ENCODE measurements around the gene ARF3. TPM values are rescaled to one million over a fixed set of nuclear protein-coding genes. Genes with fewer than 3 reads are reported as not detected.
A peak's percentile ranks its signal among the peaks of the same experiment; 100 is the strongest.

Gene ARF3
- total and polyA plus RNA-seq, 4 donors: 37.9 to 194 (median 111) TPM

GRCh38 chr12:48927261-48927660 lies 30.0 kb downstream of the ARF3 start:
- Histone ChIP-seq H3K36me3 (ENCODE audit: control insufficient read depth in 4 of 4, insufficient read depth in 4 of 4, low read length in 4 of 4) (peaks cover 0 to 13% (median 12%) of the 10 kb centered on the region in 4 donors), H3K9ac (ENCODE audit: insufficient read depth in 1 of 2, low read length in 2 of 2) (no peak overlapping the region), H3K4me1 (ENCODE audit: control insufficient read depth in 5 of 5, insufficient read depth in 5 of 5, low read length in 5 of 5) (peaks cover 0 to 5% (median 0%) of the 10 kb centered on the region in 5 donors), H3K4me3 (no peak overlapping the region), H3K27me3 (ENCODE audit: control insufficient read depth in 3 of 3, insufficient read depth in 3 of 3, low read length in 2 of 3) (no peaks in the 10 kb centered on the region), H3K27ac (ENCODE audit: low read depth in 1 of 2, low read length in 1 of 2) (no peak overlapping the region), H3K9me3 (ENCODE audit: control insufficient read depth in 4 of 4, insufficient read depth in 3 of 4, low read length in 3 of 4) (no peaks in the 10 kb centered on the region)
- WGBS, 2 donors: 86 to 92% methylated on average over 2 of the region's 2 CpGs
- peak in 2 of 3 donors; percentile 12 to 40 for DNase-seq
- no peak for TF ChIP-seq CTCF (IDR thresholded peaks at IDR 0.05; ENCODE audit: control extremely low read depth, extremely low read depth)
- ATAC-seq (ENCODE audit: insufficient read depth, low FRiP score): no peak

- H3K4me3 ChIP-seq: peak within 1 kb of the TSS; percentile 79
- TF ChIP-seq CTCF (IDR thresholded peaks at IDR 0.05; ENCODE audit: control extremely low read depth, extremely low read depth): no peak
- no peaks in the 10 kb centered on the region for H3K27me3 ChIP-seq (ENCODE audit: control insufficient read depth in 3 of 3, insufficient read depth in 3 of 3, low read length in 2 of 3)
- DNase-seq (peak; percentile 39 to 53 (median 50)), ATAC-seq (ENCODE audit: insufficient read depth, low FRiP score) (peak; percentile 89)
- peaks cover 0 to 8% (median 5%) of the 10 kb centered on the region in 4 donors for H3K36me3 ChIP-seq (ENCODE audit: control insufficient read depth in 4 of 4, insufficient read depth in 4 of 4, low read length in 4 of 4)
- H3K9me3 ChIP-seq (ENCODE audit: control insufficient read depth in 4 of 4, insufficient read depth in 3 of 4, low read length in 3 of 4): no peaks in the 10 kb centered on the region
- peak within 1 kb of the TSS in 1 of 2 donors; percentile 59 for H3K27ac ChIP-seq (ENCODE audit: low read depth in 1 of 2, low read length in 1 of 2)
- H3K4me1 ChIP-seq (ENCODE audit: control insufficient read depth in 5 of 5, insufficient read depth in 5 of 5, low read length in 5 of 5): peaks cover 0 to 5% (median 0%) of the 10 kb centered on the region in 5 donors
- peak within 1 kb of the TSS; percentile 43 to 56 for H3K9ac ChIP-seq (ENCODE audit: insufficient read depth in 1 of 2, low read length in 2 of 2)
- 4% methylated on average over 38 of the region's 38 CpGs for WGBS, 2 donors
Observed at GRCh38 chr12:48925304-48926011, 31.8 kb downstream of the ARF3 start, which contains the start of gene FKBP11. Gene FKBP11 (minus strand): TSS chr12:48925492. CDS start chr12:48925428, 64 bp downstream.

- Histone ChIP-seq H3K9ac (ENCODE audit: insufficient read depth in 1 of 2, low read length in 2 of 2) (peak overlapping the region; percentile 43 to 56), H3K27ac (ENCODE audit: low read depth in 1 of 2, low read length in 1 of 2) (peak overlapping the region in 1 of 2 donors; percentile 18), H3K27me3 (ENCODE audit: control insufficient read depth in 3 of 3, insufficient read depth in 3 of 3, low read length in 2 of 3) (no peaks in the 10 kb centered on the region), H3K4me3 (peak overlapping the region; percentile 79), H3K36me3 (ENCODE audit: control insufficient read depth in 4 of 4, insufficient read depth in 4 of 4, low read length in 4 of 4) (peaks cover 0 to 8% (median 5%) of the 10 kb centered on the region in 4 donors), H3K4me1 (ENCODE audit: control insufficient read depth in 5 of 5, insufficient read depth in 5 of 5, low read length in 5 of 5) (peaks cover 0 to 5% (median 0%) of the 10 kb centered on the region in 5 donors), H3K9me3 (ENCODE audit: control insufficient read depth in 4 of 4, insufficient read depth in 3 of 4, low read length in 3 of 4) (no peaks in the 10 kb centered on the region)
- DNase-seq (peak; percentile 57 to 64 (median 62)), ATAC-seq (ENCODE audit: insufficient read depth, low FRiP score) (peak; percentile 42)
- 1% methylated on average over 41 to 43 of the region's 43 CpGs for WGBS, 2 donors
- peak; percentile 42 for TF ChIP-seq CTCF (IDR thresholded peaks at IDR 0.05; ENCODE audit: control extremely low read depth, extremely low read depth)
Observed at GRCh38 chr12:48924617-48925303, 32.5 kb downstream of the ARF3 start.
